ENCODE data around the gene CA9. TPM values are rescaled to one million over a fixed set of nuclear protein-coding genes. Genes with fewer than 3 reads are reported as not detected.
A peak's percentile ranks its signal among the peaks of the same experiment; 100 is the strongest.

CA9 gene
- total RNA-seq, 1 experiment from 2014 or later: 3.2 TPM

GRCh38 chr9:35659340-35659739 lies 14.4 kb upstream of the CA9 start:
- Histone ChIP-seq H3K9me3 (replicated peaks) (no peaks in the 10 kb centered on the region), H3K27me3 (no peaks in the 10 kb centered on the region), H3K36me3 (no peaks in the 10 kb centered on the region), H3K4me3 (no peak overlapping the region; the same call in 1 of the 2 replicates), H3K4me1 (no peaks in the 10 kb centered on the region; the same call in 1 of the 2 replicates), H3K27ac (no peak overlapping the region)
- DNase-seq: no peak

- H3K27me3 ChIP-seq: no peaks in the 10 kb centered on the region
- no peaks in the 10 kb centered on the region for H3K36me3 ChIP-seq
- peaks cover 2% of the 10 kb centered on the region; the same call in 1 of the 2 replicates for H3K4me1 ChIP-seq
- H3K4me3 ChIP-seq: no peak overlapping the region
- H3K27ac ChIP-seq: no peak overlapping the region
- DNase-seq: no peak
- no peaks in the 10 kb centered on the region for H3K9me3 ChIP-seq (replicated peaks)
These were observed 12.7 kb upstream of the CA9 start for GRCh38 chr9:35660966-35661415.

GRCh38 chr9:35661756-35662350 lies 11.9 kb upstream of the CA9 start:
- H3K27me3 ChIP-seq: no peaks in the 10 kb centered on the region
- peaks cover 6% of the 10 kb centered on the region; the same call in 1 of the 2 replicates for H3K4me1 ChIP-seq
- H3K4me3 ChIP-seq: no peak overlapping the region
- H3K36me3 ChIP-seq: no peaks in the 10 kb centered on the region
- no peaks in the 10 kb centered on the region for H3K9me3 ChIP-seq (replicated peaks)
- no peak overlapping the region for H3K27ac ChIP-seq
- no peak for DNase-seq

- Histone ChIP-seq H3K27ac (no peak overlapping the region), H3K4me3 (no peak overlapping the region), H3K27me3 (no peaks in the 10 kb centered on the region), H3K36me3 (no peaks in the 10 kb centered on the region), H3K9me3 (replicated peaks) (no peaks in the 10 kb centered on the region), H3K4me1 (peaks cover 6% of the 10 kb centered on the region; the same call in 1 of the 2 replicates)
- DNase-seq: no peak
These were observed 11.3 kb upstream of the CA9 start for GRCh38 chr9:35662437-35662836.

- Histone ChIP-seq H3K27ac (peak within 1 kb of the TSS; percentile 72), H3K36me3 (no peaks in the 10 kb centered on the region), H3K4me3 (peak within 1 kb of the TSS; percentile 64), H3K27me3 (no peaks in the 10 kb centered on the region), H3K4me1 (peaks cover 20% of the 10 kb centered on the region), H3K9me3 (replicated peaks) (no peaks in the 10 kb centered on the region)
- DNase-seq: peak; percentile 85
These were observed 8.9 kb upstream of the CA9 start, which contains the start of gene ARHGEF39 for GRCh38 chr9:35664531-35665470. ARHGEF39 (minus strand) TSS chr9:35665195; CDS start chr9:35665169, 26 bp downstream.

- Histone ChIP-seq H3K36me3 (no peaks in the 10 kb centered on the region), H3K27me3 (no peaks in the 10 kb centered on the region), H3K4me3 (peak overlapping the region; percentile 64), H3K9me3 (replicated peaks) (no peaks in the 10 kb centered on the region), H3K4me1 (peaks cover 23% of the 10 kb centered on the region), H3K27ac (peak overlapping the region; percentile 72; the same call in 1 of the 2 replicates)
- DNase-seq: no peak
These were observed 8.3 kb upstream of the CA9 start for GRCh38 chr9:35665471-35665818.

GRCh38 chr9:35666045-35666444 lies 7.7 kb upstream of the CA9 start:
- no peaks in the 10 kb centered on the region for H3K9me3 ChIP-seq (replicated peaks)
- no peaks in the 10 kb centered on the region for H3K36me3 ChIP-seq
- H3K4me1 ChIP-seq: peaks cover 23% of the 10 kb centered on the region
- no peak overlapping the region for H3K27ac ChIP-seq
- no peak overlapping the region for H3K4me3 ChIP-seq
- DNase-seq: no peak
- H3K27me3 ChIP-seq: no peaks in the 10 kb centered on the region

GRCh38 chr9:35666549-35666948 lies 7.2 kb upstream of the CA9 start:
- no peak for DNase-seq
- no peaks in the 10 kb centered on the region for H3K36me3 ChIP-seq
- H3K4me1 ChIP-seq: peaks cover 23% of the 10 kb centered on the region
- H3K4me3 ChIP-seq: no peak overlapping the region
- no peaks in the 10 kb centered on the region for H3K9me3 ChIP-seq (replicated peaks)
- H3K27ac ChIP-seq: no peak overlapping the region
- H3K27me3 ChIP-seq: no peaks in the 10 kb centered on the region

GRCh38 chr9:35667939-35668338 lies 5.8 kb upstream of the CA9 start:
- peaks cover 23% of the 10 kb centered on the region for H3K4me1 ChIP-seq
- DNase-seq: no peak
- no peaks in the 10 kb centered on the region for H3K27me3 ChIP-seq
- no peak overlapping the region for H3K27ac ChIP-seq
- H3K9me3 ChIP-seq (replicated peaks): no peaks in the 10 kb centered on the region
- no peaks in the 10 kb centered on the region for H3K36me3 ChIP-seq
- H3K4me3 ChIP-seq: no peak overlapping the region

- H3K27me3 ChIP-seq: no peaks in the 10 kb centered on the region
- peaks cover 26% of the 10 kb centered on the region for H3K4me1 ChIP-seq
- H3K36me3 ChIP-seq: no peaks in the 10 kb centered on the region
- no peak overlapping the region for H3K27ac ChIP-seq
- H3K4me3 ChIP-seq: no peak overlapping the region
- H3K9me3 ChIP-seq (replicated peaks): no peaks in the 10 kb centered on the region
- DNase-seq: peak; percentile 21 to 53
These were observed 4.2 kb upstream of the CA9 start for GRCh38 chr9:35669331-35670145.

- Histone ChIP-seq H3K27ac (no peak overlapping the region), H3K36me3 (no peaks in the 10 kb centered on the region), H3K4me3 (no peak overlapping the region), H3K9me3 (replicated peaks) (no peaks in the 10 kb centered on the region), H3K4me1 (peaks cover 14% of the 10 kb centered on the region), H3K27me3 (no peaks in the 10 kb centered on the region)
- DNase-seq: no peak
These were observed 265 bp downstream of the CA9 start for GRCh38 chr9:35674025-35674361.

GRCh38 chr9:35675204-35675603 lies 1.5 kb downstream of the CA9 start:
- no peak overlapping the region for H3K27ac ChIP-seq

GRCh38 chr9:35675732-35676392 lies 2.1 kb downstream of the CA9 start:
- H3K4me1 ChIP-seq: peaks cover 3% of the 10 kb centered on the region; the same call in 1 of the 2 replicates
- no peaks in the 10 kb centered on the region for H3K27me3 ChIP-seq
- DNase-seq: no peak
- H3K4me3 ChIP-seq: no peak overlapping the region
- no peaks in the 10 kb centered on the region for H3K36me3 ChIP-seq
- H3K9me3 ChIP-seq (replicated peaks): no peaks in the 10 kb centered on the region
- H3K27ac ChIP-seq: no peak overlapping the region

More at GRCh38 chr9:35675204-35675603, 1.5 kb downstream of the CA9 start:
- Histone ChIP-seq H3K9me3 (replicated peaks) (no peaks in the 10 kb centered on the region), H3K36me3 (no peaks in the 10 kb centered on the region), H3K4me3 (no peak overlapping the region), H3K27me3 (no peaks in the 10 kb centered on the region), H3K4me1 (peaks cover 3% of the 10 kb centered on the region; the same call in 1 of the 2 replicates)
- DNase-seq: no peak

GRCh38 chr9:35679091-35679490 lies 5.4 kb downstream of the CA9 start:
- no peak overlapping the region for H3K27ac ChIP-seq
- H3K4me1 ChIP-seq: no peaks in the 10 kb centered on the region
- H3K4me3 ChIP-seq: no peak overlapping the region
- DNase-seq: no peak
- H3K9me3 ChIP-seq (replicated peaks): no peaks in the 10 kb centered on the region
- H3K27me3 ChIP-seq: no peaks in the 10 kb centered on the region
- H3K36me3 ChIP-seq: peaks cover 19% of the 10 kb centered on the region
